HG02885 (cell line): ENCODE data around the gene TMEM54.
"Not testable (repeated sequence)": the region's sequence is repeated elsewhere in the genome, so short reads cannot be mapped to it uniquely, and the experiment has no call there.

ENCODE experiments used
- ATAC-seq: cut with Tn5 transposase; IDR thresholded peaks from one replicate; pipeline ENCODE4 v1.9.1; 2021; ENCODE audit warnings: mild to moderate bottlenecking; ENCODE audit not compliant: unreplicated experiment, poor library complexity

The TMEM54 gene

GRCh38 chr1:32919811-32920733 lies 18.9 kb upstream of the TMEM54 start:
- ATAC-seq: no peak

- no peak for ATAC-seq
These were observed 17.0 kb upstream of the TMEM54 start for GRCh38 chr1:32918179-32918578.

GRCh38 chr1:32917521-32917920 lies 16.3 kb upstream of the TMEM54 start:
- no peak for ATAC-seq

DNA sequence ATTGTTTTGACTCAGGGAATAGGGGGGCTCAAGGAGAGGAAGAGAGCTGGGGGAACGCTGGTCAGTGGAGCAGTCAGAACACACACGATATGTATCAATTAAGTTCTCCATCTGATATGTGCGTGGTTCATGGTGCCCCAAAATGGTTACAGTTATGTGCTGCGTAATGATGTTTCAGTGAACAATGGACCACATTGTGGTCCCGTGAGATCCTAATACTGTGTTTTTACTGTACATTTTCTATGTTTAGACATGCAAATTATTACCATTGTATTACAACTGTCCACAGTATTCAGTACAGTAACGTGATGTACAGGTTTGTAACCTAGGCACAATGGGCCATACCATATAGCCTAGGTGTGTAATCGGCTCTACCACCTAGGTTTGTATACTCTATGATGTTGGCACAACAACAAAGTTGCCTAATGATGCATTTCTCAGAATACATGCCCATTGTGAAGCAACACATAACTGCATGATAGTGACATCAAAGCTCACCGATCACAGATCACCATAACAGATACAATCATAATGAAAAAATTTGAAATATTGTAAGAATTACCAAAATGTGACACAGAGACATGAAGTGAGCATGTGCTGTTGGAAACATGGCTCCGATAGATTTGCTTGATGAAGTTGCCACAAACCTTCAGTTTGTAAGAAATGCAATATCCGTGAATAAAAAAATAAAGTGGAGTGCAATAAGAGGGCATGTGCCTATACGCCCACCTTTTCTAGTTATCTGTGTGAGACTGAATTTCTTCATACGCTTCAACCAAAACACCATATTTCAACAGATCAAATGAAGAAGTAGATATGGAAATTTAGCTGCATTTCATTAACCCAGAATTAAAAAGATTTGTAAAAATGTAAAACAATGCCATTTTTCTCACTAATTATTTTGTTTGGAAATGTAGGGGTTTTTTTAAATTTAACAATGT lies 14.8 kb upstream of the TMEM54 start:
- ATAC-seq: no peak

DNA sequence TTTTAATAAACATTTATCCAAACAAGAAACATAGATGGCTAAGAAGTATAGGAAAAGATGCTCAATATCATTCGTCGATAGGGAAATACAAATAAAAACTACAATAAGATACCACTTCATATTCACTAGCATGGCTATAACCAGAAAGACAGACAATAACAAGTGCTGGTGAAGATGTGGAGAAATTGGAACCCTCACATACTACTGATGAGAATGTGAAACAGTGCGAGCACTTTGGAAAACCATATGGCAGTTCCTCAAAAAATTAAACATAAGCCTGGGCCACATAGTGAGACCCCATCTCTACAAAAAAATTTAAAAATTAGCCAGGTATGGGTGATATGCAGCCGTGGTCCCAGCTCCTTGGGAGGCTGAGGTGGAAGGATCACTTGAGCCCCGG lies 9.1 kb upstream of the TMEM54 start:
- ATAC-seq: no peak

DNA sequence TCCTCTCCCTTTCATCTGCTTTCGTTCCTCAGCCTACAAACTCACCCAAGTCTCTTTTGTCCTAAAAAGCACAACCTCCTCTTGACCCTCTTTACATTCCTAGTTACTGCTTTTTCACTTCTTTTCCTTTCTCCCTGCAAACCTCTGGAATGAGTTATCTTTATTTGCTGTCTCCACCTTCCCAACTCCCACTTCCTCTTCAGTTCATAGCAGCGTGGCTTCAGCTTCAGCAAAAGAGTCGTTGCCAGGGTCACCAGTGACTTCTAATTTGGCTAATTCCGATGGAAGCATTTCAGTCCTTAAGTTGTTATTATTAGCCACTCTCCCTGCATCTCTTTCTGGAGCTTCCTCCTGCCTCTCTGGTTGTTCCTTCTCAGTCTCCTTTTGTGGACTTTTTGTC lies 6.2 kb upstream of the TMEM54 start:
- ATAC-seq: no peak

DNA sequence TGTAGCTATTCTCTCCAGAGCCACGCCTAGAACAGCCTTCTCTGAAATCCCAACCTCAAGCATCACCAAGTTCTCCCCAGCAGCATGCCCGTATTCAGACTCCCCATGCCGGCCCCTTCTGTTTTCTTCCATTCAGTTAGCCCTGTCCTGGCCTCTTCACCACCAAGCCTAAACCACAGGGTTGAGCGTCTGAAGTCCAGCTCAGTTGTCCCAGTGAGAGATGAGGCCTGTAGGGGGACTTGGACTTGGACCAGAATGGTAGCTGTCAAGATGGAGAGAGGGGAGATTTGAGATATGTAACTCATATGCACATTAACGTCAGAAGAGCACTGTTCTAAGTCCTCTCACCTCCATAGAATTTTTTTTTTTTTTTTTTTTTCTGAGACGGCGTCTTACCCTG lies 5.5 kb upstream of the TMEM54 start:
- ATAC-seq: no peak

GRCh38 chr1:32905588-32905987 lies 4.4 kb upstream of the TMEM54 start:
- ATAC-seq: not testable (repeated sequence)

DNA sequence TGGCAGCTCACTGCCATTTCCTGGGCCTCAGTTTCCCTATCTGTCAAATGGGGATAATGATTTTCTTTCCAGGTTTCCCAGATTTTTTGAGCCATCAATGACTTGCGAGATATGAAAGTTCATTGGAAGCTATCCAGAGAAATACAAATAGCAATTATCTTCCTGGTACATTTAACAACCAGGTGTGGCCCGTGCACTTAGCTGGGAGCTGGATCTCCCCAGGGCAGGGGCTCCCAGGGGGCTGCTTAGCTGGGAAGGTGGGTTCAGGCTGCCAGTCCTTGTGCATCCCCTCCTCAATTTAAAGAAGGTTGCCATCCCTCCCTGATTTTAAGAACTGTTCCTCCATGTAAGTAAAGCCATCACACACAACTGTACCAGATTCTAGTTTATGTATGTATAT lies 3.6 kb upstream of the TMEM54 start:
- no peak for ATAC-seq

DNA sequence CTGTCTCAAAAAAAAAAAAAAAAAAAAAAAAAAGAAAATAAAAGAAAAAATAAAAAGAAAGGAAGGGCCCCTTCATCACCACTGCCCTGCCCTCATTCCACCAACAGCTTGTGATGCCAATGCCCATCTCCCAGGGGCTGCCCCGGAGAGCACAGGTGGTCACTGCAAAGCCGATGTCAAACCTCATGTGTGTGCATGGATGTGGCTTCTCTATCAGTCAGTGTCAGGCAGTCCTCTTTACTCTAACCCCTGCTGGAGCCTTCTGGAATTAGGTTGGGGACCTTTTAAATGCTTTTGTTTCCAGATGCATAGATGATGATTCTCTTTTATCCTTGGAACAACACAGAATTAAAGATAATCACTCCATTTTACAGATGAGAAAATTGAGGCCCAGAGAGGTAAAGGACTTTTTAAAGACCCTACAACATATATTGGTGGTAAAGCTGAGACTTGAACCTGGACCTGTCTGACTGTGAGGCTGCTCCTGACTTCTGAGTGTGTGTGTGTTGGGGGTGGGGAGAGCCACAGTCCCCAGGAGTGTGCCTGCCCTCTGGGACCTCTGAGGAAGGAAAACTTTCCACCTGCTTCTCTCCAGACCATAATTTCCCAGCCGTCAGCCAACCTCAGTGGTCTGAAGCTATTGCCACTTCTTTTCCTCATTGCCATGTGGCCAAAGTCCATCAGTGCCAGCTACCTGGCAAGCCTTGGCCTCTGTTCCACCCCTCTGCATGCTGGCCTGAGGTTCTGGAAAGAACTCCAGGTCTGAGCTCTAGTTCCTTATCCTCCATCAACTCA lies 3.0 kb upstream of the TMEM54 start:
- no peak for ATAC-seq

DNA sequence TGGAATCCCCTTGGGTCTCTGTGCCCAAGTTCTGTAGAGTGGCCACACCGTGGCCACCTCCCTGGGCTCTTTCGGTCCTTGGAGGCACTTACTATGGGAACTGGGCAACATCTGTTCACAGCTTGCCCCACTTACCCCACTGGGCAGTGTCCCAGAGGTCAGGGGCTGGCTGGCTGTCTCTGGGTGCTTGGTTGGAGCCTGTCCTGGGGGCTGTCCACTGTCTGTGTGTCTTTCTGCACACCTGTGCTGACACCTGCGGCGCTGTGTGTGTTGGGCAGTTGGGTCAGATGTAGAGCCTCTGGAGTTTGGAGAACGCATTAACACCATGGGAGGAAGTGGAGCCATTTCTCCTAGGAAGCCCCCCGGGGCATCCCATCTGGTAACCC lies 1.3 kb upstream of the TMEM54 start:
- ATAC-seq: no peak

DNA sequence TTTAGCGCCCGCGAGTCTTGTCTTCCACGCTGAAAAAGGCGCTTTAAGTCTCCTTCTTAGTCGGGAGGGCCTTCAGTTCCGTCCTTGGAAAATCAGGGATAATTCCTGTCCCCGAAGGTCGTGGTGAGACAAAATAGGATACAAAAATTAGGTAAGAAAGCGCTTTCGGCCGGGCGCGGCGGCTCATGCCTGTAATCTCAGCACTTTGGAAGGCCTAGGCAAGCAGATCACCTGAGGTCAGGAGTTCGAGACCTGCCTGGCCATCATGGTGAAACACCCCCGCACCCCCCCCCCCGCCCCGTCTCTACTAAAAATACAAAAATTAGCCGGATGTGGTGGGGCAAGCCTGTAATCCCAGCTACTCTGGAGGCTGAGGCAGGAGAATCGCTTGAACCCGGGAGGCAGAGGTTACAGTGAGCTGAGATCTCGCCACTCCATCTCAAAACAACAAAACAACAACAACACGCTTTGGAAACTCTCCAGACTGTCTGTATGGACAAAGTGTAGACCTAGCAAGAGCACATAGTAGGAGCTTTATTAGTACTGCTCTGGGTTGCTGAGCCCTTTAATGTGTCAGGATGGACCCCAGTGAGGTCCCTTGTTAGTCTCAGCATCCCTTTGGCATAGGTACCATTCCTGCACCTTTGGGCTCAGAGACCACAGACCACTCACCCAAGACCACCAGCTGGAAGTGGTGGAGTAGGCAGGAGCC lies 790 bp upstream of the TMEM54 start:
- ATAC-seq: no peak

DNA sequence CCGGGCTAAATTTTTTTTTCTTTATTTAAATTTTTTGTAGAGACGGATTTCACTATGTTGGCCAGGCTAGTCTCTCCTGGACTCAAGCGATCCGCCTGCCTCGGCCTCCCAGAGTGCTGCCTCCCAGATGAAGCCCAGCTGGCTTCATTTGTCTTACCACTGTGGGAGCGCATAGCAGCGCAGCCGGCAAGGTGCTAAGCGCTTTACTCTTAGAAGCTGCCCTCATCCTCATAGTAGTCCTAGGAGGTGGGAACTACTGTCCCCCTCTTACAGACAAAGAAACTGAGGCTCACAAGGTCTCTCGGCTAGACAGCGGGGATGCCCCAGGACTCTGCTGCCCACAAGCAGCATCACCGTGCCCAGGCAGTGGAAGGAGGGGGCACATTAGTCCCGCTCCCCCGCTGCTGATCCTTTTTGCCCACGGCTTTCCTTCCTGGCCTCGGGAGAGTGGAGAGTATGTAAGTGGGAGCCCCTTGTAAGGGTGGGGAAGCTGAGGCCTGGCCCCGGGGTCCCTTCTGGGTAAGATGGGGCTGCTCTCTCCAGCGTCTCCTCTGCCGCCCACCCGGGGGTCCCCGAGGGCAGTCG lies 726 bp downstream of the TMEM54 start:
- no peak for ATAC-seq

DNA sequence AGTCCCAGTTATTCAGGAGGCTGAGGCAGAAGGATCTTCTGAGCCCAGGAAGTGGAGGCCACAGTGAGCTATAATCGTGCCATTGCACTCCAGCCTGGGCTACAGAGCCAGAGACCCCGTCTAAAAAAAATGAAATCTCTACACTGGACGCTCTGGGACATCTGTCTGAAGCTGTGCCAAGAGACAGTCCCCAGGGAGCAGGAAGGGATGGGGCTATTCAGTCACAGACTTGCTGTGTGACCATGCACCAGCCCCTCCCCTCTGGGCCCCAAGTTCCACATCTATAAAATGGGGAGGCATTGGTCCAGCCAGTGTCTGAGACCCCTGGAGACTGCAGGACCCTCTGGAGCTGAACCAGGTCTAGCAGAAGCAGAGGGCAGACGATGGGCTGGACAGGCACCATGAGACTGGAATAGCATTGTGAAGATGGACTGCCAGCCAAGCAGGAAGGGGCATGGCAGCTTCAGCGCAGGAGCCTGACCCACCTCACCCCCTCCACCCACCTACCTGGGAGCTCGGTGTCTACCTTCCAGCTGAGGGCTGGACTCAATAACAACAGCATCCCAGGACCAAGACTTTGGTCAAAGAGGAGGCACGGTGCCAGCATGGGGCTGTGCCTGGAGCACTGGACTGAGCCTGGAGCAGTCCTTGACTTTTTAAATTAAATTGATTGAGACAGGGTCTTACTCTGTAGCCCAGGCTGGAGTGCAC lies 1.4 kb downstream of the TMEM54 start:
- no peak for ATAC-seq

DNA sequence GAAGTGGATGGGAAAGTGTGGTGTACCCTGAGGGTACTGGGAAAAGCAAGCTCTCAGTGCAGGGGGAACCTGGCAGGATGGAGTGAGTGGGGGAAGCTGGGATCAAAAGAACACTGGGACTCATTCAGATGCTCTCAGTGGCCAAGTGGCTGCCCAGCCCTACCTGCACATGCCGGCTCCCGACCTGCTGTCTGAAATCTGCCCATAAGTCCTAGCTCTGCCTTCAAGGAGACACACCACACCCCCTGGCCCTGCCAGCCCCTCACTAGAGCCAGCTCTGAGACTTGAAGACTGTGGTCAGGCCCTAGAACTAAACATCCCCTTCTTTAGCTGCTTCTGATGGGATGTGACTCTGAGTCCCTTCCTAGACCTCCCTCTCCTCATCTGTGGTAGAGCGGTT lies 2.2 kb downstream of the TMEM54 start:
- no peak for ATAC-seq

GRCh38 chr1:32898056-32898455 lies 3.1 kb downstream of the TMEM54 start:
- no peak for ATAC-seq

DNA sequence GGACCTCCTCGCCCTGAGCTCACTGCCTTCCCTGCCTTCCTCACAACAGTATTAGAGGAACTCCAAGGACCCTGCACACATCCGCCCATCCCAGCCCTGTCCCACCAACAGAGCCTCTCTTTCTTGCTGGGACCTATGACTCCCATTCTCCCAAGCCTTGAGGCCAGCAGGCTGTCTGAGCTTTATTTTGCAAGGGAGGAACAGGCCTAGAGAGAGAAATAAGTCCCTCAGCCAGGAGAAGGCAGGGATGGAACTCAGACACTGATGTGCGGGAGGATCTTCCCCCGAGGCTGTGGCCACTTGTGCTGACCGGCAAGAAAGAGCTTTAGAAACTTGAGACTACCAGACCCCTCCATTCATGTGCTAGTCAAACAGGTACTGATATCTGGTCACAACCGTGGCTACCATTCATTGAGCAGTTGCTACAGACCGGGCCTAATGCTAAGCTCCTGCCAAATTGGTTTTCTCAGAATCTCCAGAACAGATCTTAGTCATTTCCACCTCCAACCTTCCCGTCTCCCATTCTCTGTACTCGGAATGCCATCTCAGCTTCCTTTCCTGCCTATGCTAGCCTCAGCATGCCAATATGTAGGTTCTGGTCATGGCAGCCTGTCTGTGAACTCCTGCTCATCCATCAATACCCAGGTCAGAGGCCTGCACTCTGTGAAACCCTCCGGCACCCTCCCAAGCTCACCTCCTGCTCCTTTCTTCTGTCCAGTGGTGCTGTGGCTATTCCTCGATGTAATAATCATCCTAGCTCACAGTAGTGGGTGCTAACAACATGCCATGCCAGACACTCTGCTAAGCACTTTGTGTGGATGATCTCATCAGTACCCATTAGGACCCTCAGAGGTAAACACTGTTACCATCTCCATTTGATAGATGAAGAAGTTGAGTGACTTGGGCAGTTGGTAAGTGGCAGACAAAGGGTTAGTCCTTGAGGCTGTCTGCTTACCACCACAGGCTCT lies 3.8 kb downstream of the TMEM54 start:
- no peak for ATAC-seq

GRCh38 chr1:32896451-32896850 lies 4.7 kb downstream of the TMEM54 start:
- no peak for ATAC-seq
